ENCODE data around the gene TECPR2. TPM values are rescaled to one million over a fixed set of nuclear protein-coding genes. Genes with fewer than 3 reads are reported as not detected.

Gene TECPR2
- total RNA-seq, 1 donor from 2014 or later = 27.0 TPM

DNA sequence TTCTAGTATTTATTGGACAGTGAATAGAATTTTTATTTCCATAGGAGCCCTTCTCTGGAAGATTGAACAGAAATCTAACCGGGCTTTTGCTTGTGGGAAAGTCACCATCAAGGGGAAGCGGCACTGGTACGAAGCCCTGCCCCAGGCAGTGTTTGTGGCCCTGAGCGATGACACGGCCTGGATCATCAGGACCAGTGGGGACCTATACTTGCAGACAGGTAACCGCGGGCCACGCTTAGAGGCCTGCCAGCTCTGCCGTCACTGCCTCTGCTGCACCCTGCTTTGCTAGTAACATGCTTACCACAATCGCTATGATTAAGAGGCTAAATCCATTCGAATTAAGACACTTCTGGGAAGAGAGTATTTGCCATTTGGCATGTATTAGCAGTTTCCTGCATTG, 77.7 kb downstream of the TECPR2 start:
- no peaks in the 10 kb centered on the region for H3K9me3 Mint-ChIP-seq
- no peak overlapping the region for H3K27ac Mint-ChIP-seq (ENCODE audit: unreplicated experiment)
- H3K27me3 Mint-ChIP-seq (ENCODE audit: low read depth) = no peaks in the 10 kb centered on the region
- no peak for DNase-seq (ENCODE audit: low read depth, low spot score)
- peaks cover 13% of the 10 kb centered on the region for H3K4me1 Mint-ChIP-seq
- H3K4me3 Mint-ChIP-seq = no peak overlapping the region
- peaks cover 7% of the 10 kb centered on the region for H3K36me3 Mint-ChIP-seq (ENCODE audit: low read depth)
- TF ChIP-seq, protein P1, sequence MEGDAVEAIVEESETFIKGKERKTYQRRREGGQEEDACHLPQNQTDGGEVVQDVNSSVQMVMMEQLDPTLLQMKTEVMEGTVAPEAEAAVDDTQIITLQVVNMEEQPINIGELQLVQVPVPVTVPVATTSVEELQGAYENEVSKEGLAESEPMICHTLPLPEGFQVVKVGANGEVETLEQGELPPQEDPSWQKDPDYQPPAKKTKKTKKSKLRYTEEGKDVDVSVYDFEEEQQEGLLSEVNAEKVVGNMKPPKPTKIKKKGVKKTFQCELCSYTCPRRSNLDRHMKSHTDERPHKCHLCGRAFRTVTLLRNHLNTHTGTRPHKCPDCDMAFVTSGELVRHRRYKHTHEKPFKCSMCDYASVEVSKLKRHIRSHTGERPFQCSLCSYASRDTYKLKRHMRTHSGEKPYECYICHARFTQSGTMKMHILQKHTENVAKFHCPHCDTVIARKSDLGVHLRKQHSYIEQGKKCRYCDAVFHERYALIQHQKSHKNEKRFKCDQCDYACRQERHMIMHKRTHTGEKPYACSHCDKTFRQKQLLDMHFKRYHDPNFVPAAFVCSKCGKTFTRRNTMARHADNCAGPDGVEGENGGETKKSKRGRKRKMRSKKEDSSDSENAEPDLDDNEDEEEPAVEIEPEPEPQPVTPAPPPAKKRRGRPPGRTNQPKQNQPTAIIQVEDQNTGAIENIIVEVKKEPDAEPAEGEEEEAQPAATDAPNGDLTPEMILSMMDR (conservative IDR thresholded peaks at IDR 0.05) = no peak

DNA sequence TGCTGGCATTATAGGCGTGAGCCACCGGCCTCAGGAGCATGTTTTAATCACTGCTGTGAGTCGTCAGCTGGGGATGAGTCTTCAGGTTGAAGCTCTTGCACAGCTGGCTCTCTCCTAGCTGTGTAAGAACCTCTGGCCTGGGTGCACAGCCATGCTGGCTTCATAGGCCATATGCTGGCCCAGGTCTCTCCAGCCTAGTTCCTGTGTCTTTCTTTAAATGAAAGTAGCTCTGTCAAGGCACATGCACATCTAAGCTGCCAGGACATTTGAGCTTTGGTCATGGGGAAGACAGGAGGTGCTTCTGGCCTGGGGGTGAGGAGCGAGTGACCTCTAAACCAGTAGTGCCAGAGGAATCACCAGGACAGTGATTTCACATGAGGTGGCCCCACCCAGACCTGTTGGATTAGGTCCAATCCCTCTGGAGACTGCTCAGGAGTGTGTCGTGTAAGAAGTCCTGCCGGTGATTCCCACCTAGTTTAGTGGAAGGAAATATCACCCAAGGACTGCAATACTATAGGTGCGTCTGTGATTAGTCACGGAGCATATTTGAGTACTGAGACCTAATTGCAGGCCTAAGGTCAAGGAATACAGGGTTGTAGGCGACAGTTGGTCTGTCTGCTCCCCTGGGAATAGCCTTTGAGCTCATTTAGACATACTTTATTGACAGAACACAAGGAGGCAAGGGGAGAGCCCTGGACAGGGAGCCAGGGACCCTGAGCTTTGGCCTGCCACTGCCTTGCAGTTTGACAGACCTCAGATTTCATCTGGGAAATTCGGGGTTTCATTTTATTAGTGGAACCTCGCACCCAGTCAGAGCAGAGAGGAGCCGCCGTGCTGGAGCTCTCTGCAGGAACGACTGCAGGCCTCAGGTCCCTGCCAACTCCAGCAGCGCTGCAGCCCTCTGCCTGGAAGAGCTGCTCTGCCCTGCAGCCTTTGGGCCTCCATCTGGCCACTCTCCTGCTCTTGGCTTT, 79.8 kb downstream of the TECPR2 start:
- H3K4me3 Mint-ChIP-seq = no peak overlapping the region
- TF ChIP-seq, protein P1 (conservative IDR thresholded peaks at IDR 0.05) = no peak
- H3K9me3 Mint-ChIP-seq = no peaks in the 10 kb centered on the region
- DNase-seq (ENCODE audit: low read depth, low spot score) = no peak
- no peak overlapping the region for H3K27ac Mint-ChIP-seq (ENCODE audit: unreplicated experiment)
- peaks cover 10% of the 10 kb centered on the region for H3K36me3 Mint-ChIP-seq (ENCODE audit: low read depth)
- peaks cover 12% of the 10 kb centered on the region for H3K4me1 Mint-ChIP-seq
- H3K27me3 Mint-ChIP-seq (ENCODE audit: low read depth) = no peaks in the 10 kb centered on the region

DNA sequence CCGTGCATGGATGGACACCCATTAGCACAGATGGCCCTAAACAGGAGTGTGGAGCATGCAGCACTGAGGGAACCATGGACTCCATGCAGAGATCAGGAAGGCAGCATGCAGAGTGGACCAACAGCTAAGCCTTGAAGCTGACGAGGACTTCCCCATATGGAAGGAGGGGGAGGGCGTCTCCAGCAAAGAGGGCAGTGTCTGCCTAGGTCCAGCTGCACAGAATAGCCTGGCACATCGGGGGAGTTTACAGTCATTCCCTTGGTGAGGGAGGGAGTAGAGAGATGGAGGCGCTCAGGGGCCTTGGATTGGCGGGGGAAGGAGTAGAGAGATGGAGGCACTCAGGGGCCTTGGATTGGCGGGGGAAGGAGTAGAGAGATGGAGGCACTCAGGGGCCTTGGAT, 82.3 kb downstream of the TECPR2 start:
- Mint-ChIP-seq H3K4me1 (no peaks in the 10 kb centered on the region), H3K27ac (ENCODE audit: unreplicated experiment) (peak overlapping the region; percentile 27), H3K4me3 (no peak overlapping the region), H3K9me3 (no peaks in the 10 kb centered on the region), H3K27me3 (ENCODE audit: low read depth) (no peaks in the 10 kb centered on the region), H3K36me3 (ENCODE audit: low read depth) (peaks cover 12% of the 10 kb centered on the region)
- DNase-seq (ENCODE audit: low read depth, low spot score) = no peak
- TF ChIP-seq, protein P1 (conservative IDR thresholded peaks at IDR 0.05) = no peak

DNA sequence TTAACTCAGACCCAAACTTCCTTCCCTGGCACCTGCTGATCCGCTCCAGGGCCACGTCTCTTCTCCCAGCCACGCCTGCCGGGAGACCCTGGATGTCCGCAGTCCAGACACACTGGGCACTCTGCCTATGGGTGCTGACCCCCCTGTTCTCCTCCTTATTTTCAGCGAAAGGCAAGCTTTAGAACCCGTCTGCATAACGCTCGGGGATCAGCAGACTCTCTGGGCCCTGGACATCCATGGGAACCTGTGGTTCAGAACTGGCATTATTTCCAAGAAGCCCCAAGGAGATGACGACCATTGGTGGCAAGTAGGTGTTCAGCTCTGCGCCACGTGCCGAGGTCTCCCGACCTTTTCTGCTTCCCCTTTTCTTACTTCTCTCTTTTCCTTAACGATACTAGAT, 82.9 kb downstream of the TECPR2 start:
- H3K36me3 Mint-ChIP-seq (ENCODE audit: low read depth) = peaks cover 11% of the 10 kb centered on the region
- H3K4me1 Mint-ChIP-seq = no peaks in the 10 kb centered on the region
- H3K27me3 Mint-ChIP-seq (ENCODE audit: low read depth) = no peaks in the 10 kb centered on the region
- DNase-seq (ENCODE audit: low read depth, low spot score) = no peak
- TF ChIP-seq, protein P1 (conservative IDR thresholded peaks at IDR 0.05) = no peak
- H3K9me3 Mint-ChIP-seq = no peaks in the 10 kb centered on the region
- H3K27ac Mint-ChIP-seq (ENCODE audit: unreplicated experiment) = no peak overlapping the region
- no peak overlapping the region for H3K4me3 Mint-ChIP-seq

DNA sequence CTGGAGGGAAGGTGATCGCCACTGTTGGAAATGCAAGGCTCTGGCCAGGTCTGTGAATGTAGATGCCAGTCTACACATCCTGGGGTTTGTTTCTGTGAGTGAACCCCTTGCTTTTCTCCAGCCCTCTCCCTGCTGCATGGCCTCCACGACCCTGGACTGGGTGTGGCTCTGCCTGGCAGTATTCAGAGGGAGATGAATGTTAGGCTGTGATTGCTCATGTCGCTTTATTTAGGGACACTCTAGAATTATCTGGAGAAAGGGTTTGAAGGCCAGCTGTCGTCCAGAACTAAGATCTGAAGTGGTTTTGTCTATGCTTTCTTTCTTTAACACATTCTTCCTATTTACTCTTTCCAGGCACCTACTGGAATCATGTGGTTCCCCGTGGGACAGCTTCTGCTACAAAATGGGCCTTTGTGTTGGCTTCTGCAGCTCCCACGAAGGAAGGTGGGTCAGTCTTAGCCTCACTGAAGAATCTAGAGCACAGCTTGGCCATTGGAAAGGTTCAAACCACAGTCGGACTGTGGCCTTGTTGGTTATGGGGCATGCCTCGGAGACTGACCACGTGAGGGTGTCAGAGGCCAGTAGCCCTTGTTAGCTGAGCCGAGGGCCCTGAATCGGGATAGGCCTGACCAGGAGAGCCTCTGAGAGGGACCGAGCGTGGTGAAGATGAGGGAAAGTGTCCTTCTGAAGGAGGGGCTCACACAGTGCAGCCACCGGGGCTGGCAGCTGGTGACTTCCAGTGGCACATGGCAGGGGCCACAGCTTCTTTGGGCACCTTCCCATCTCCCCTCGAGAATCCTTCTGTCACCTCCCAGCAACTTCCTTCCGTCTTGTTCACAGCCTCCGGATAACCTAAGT, 87.7 kb downstream of the TECPR2 start:
- H3K9me3 Mint-ChIP-seq = no peaks in the 10 kb centered on the region
- no peak for DNase-seq (ENCODE audit: low read depth, low spot score)
- H3K27me3 Mint-ChIP-seq (ENCODE audit: low read depth) = no peaks in the 10 kb centered on the region
- H3K27ac Mint-ChIP-seq (ENCODE audit: unreplicated experiment) = peak overlapping the region; percentile 57
- peaks cover 7% of the 10 kb centered on the region for H3K36me3 Mint-ChIP-seq (ENCODE audit: low read depth)
- TF ChIP-seq, protein P1 (conservative IDR thresholded peaks at IDR 0.05) = no peak
- no peaks in the 10 kb centered on the region for H3K4me1 Mint-ChIP-seq
- no peak overlapping the region for H3K4me3 Mint-ChIP-seq
